ENCODE data around the gene PVALEF. TPM values are rescaled to one million over a fixed set of nuclear protein-coding genes. Genes with fewer than 3 reads are reported as not detected.

The PVALEF gene
- total RNA-seq, 2 donors from 2014 or later, result not detected

DNA sequence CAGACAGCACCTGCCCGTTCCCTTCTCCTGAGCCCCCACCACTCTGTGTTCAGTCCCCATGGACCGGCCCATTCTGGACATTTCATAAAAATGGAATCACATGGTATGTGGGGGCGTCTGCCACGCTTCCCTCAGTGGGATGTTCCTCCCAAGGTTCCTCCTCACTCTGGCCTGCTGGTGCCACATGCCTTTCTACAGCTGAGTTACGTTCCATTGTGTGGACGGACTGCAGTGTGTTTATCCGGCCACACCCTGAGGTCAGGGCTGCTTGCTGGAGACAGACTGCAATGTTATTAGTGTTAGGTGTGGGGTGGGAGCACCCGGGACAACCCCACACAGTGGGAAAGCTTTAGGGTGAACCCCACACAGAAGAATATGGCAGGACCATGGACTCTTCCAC, 6.6 kb downstream of the PVALEF start:
- intact Hi-C loops (cut with DNase I), result no loop called here
- DNase-seq (ENCODE audit: low spot score), result no peak

DNA sequence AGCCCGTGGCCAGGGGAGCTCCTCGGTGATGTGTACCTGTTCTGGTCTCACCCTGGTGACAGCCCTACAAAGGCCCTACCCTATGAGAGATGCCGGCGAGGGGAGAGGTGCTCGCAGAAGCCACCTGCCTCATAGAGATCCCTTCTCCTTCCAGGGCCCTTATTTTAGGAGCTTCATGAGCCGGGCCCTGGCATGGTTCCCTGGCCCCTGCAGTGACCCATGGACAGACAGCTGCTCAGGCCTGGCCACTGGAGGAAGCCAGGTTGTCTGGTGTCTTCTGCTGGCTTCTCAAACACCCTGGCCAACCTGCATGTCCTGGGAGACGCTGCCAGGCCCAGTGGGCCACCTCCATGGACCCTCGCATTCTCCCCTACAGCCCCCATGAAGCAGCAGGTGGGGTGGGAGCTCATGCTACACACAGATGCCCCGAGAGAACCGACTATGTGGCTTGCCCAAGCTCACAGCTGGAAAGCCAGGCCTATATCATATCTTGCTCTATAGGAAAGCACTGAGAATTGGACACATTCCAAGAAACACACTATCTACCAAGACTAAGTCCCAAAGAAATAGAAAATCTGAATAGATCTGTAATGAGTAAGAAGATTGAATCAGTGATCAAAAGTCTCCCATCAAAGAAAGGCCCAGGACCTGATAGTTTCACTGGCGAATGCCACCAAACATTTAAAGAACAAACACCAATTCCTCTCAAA, 7.9 kb downstream of the PVALEF start:
- no peak for DNase-seq (ENCODE audit: low spot score)
- intact Hi-C loops (cut with DNase I), result no loop called here

DNA sequence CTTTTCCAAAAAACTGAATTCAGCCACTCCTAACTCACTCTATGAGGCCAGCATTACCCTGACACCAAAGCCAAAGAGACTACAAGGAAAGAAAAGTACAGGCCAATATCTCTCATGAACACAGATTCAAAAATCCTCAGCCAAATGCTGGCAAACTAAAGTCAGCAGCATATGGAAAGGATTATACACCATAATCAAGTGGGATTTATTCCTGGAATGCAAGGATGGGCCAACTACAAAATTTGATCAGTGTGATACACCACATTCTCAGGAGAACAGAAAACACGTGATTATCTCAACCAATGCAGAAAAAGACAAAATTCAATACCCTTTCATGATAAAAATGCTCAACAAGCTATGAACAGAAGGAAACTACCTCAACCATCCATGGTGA, 8.5 kb downstream of the PVALEF start:
- DNase-seq (ENCODE audit: low spot score), result no peak
- intact Hi-C loops (cut with DNase I), result no loop called here

DNA sequence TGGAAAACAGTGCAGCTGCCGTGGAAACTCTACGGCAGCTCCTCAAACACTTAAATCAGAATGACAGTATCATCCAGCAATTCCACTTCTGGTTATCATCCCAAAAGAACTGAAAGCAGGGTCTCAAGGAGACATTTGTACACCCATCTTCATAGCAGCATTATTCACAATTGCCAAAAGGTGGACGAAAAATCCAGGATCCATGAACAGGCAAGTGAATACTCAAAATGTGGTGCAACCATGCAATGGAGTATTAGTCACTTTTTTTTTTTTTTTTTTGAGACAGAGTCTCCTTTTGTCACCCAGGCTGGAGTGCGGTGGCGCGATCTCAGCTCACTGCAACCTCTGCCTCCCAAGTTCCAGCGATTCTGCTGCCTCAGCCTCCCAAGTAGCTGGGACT, 11.4 kb downstream of the PVALEF start:
- intact Hi-C loops (cut with DNase I), result no loop called here

DNA sequence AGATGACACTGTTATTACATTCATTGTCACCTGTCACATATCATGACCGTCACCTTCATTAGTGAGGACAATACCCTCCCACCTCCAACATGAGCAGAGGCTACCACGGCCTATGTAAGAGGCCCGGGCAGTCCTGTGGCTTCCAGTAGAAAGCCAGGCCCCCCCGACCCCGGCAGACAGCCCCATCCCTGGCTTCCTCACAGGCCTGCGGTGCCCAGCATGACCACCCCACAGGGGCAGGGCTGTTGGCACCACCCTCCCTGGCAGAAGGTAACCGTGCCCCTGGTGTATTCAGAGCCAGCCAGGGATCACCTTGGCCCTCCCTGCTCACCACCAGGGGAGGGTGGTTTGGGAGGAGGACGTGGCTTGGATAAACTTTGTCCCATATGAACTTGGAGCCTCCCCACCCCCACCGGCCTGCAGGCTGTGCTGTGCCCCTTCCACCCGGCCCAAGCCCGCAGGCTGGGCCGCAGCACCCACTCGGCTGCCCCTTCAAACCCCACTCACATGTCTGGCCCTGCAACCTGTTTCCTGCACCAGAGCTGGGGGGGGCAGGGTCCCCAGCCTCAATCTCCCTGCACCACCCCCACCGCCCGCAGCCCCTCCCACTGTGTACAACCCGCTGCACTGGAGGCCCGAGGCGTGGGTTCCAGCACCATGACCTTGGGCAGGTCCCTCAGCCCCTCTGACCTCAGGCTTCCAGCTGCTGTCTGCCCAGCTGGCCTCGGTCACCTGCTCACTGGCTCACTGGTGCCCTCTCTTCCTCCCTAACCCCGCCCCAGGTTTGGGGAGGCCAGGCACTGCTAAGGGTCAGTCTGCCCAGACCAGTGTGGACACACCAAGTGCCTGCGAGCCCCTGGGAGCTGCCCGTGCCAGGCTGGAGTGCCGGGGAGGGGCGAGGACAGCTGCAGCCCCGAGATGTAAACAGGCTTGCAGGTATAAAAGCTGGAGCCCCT, 13.1 kb downstream of the PVALEF start:
- intact Hi-C loops (cut with DNase I), result no loop called here

More for the DNA sequence above, 11.4 kb downstream of the PVALEF start:
- DNase-seq (ENCODE audit: low spot score), result no peak

DNA sequence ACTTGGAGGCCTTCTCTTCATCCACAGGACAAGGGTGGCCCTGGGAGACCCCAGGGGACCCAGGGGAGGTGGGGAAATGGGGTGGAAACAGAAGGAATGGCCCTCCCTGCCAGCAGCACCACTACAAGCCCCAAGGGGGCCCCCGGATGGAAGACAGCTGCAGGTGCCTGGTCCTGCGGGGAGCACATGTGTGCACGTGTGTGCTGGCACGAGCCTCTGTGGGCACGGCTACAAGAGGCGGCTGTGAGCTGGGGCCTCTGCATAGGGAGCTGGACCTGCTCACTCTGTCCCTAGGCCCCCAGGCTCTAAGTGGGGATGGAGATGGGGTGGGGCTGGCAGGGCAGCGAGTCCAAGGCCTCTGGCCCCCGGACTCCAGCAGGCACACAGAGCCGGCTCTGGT, 13.9 kb downstream of the PVALEF start:
- DNase-seq (ENCODE audit: low spot score), result no peak
- intact Hi-C loops (cut with DNase I), result no loop called here

More for the DNA sequence above, 13.1 kb downstream of the PVALEF start:
- no peak for DNase-seq (ENCODE audit: low spot score)

DNA sequence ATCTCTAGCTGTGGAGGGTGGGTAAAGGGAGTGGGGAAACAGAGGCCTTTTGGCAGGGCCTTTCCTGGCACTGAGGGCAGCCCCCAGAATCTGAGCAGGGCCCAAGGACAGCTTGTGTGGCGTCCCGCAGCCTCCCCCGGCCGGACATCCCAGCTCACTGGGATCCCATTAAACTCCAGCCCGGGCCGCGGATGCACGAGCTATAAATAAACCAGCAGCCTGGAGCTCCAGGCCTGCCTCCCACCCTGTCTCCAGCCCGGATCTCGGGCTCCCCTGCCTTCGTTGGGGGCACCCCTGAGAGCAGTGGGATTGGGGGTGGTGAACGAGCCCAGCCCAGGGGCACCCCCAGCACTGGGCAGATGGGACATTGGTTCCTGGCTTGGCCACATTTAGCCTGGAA, 14.6 kb downstream of the PVALEF start:
- no peak for DNase-seq (ENCODE audit: low spot score)
- intact Hi-C loops (cut with DNase I), result no loop called here

DNA sequence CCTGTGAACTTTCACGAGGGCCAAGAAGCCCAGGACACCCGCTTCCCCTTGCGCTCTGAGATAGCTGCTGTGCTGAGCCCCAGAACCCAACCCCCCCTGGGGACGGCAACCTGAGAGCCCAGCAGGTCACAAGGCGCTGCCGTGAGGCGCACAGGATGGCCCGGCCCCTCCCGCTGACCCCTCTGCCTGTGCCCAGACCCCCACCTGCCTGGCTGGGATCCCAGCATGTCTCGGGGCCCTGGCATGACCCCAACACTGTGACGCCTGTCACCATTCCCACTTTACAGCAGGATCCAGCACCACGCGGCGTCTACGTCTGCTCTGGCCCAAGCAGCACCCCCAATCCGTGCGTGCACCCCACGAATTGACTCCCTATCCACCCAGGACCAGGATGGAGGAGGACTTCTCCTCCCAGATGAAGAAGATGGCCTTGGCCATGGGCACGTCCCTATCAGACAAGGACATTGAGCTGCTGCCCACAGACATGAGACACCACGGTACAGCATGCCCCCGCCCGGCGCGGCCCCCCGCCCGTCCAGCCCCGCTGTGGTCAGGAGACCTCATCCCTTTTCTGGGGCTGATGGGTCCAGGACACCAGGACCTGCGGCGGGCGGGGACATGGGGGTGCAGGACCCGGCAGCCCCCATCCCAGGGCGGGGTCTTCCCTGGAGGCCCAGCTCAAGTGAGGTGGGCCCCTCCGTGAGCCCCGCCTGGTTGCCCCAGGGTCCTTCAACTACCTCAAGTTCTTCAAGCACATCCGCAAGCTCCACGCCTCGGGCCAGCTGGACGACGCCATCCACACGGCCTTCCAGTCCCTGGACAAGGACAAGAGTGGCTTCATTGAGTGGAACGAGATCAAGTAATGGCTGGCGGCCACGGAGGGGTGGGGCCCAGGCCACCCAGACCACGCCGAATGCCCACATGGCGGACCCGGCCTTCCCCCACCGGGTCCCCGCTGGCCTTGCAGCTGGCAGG, 15.8 kb downstream of the PVALEF start:
- DNase-seq (ENCODE audit: low spot score), result no peak
- intact Hi-C loops (cut with DNase I), result no loop called here

DNA sequence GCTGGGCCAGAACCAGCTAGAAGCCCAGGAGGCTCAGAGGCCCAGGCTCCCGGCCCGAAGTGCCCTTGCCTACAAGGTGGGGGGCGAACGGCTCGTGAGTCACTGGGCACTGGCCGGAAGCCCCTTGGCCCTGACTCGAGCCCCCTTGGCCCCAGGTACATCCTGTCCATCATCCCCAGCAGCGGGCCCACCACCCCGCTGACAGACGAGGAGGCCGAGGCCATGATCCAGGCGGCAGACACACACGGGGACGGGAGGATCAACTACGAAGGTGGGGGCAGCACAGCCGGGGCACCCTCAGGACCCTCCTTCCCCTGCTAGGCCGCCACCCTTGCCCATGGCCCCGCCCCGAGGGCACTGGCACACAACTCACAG, 16.5 kb downstream of the PVALEF start:
- intact Hi-C loops (cut with DNase I), result no loop called here
- no peak for DNase-seq (ENCODE audit: low spot score)

DNA sequence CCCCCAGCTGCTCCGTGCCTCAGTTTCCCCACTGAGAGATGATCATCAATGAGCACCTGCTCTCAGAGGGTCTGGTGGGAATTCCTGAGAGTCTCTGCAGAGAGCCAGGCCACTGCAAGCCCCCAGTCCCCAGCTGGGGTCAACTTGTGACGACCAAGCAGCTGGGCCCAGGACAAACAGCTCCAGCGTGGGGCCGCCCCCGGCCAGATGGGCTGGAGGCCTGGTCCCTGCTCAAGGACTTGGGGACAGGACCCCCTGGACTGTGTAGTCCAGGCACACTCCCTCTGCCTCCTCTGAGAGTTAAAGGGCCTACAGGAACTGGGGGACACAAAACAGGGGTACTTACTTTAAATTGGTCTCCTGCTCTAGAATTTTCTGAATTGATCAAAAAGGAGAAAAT, 17.3 kb downstream of the PVALEF start:
- DNase-seq (ENCODE audit: low spot score), result no peak
- intact Hi-C loops (cut with DNase I), result no loop called here

DNA sequence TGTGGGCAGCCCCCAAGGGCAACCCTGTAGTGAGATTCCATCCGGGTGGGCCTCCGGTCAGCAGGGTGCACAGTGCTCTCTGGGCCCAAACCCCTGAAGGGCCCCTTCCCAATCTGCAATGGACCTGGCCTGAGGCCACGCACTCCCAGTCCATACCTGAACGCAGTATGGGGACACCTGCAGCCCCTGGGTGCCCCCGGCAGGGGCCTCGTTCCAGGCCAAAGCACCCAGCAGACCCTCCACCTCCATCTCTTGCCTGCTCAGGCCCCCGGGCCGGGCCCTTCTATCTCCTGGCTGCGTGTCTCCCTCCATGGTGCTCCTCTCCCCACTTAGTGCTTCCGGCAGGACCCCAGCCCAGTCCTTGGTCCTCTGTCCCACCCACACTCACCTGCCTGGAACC, 18.0 kb downstream of the PVALEF start:
- DNase-seq (ENCODE audit: low spot score), result no peak
- intact Hi-C loops (cut with DNase I), result no loop called here

DNA sequence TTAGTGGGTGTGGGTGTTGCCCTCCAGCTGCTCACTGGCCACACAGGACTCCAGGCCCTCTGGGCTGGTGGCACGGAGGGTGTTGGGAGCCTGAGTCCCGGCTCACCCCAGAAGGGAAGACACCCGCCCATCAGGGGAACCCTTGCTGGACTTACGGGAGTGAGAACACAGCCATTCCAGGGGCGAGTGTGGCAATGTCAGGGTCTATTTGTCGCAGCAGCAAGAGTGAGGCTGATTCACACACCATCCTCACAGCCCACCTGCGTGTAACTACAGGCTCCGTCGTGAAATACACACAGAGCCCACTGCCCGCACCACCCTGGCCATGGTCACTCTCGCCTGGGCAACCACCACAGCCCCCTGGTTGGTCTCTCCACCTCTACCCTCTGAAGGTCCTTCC, 18.5 kb downstream of the PVALEF start:
- intact Hi-C loops (cut with DNase I), result no loop called here
- no peak for DNase-seq (ENCODE audit: low spot score)

DNA sequence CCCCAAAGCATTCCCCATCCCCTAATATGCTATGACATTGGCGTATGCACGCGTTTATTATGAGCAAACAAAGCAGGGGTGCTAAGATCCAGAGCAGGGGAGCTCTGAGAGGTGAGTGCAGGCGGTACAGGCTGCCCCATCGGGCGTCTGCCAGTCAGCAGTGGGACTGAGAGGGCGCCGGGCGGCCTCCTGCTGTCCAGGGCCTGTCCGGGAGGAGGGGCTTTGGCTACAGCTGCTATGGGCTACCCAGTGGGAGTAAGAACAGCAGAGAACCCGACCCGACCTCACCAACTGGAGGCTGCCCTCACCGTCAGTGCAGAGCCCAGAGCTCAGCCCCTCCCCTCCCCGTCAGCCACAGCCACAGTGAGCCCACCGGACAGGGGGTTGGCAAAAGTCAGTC, 19.2 kb downstream of the PVALEF start:
- no peak for DNase-seq (ENCODE audit: low spot score)
- intact Hi-C loops (cut with DNase I), result no loop called here

DNA sequence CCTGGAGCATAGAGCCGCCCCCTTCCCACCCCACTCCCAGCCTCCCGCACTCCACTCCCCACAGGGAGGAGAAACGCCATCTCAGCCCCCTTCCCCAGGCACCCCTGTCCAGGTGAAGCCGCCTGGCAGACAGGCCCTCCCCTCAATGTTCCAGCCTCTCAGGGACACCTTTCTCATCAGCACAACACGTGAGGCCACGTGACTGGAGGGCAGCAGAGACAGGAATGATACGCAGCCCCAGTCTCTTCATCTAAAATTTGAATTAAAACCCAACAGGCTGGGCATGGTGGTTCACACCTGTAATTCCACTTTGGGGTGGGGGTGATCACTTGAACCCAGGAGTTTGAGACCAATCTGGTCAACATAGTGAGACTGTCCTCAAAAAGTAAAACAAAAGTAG, 20.9 kb downstream of the PVALEF start:
- DNase-seq (ENCODE audit: low spot score), result no peak

DNA sequence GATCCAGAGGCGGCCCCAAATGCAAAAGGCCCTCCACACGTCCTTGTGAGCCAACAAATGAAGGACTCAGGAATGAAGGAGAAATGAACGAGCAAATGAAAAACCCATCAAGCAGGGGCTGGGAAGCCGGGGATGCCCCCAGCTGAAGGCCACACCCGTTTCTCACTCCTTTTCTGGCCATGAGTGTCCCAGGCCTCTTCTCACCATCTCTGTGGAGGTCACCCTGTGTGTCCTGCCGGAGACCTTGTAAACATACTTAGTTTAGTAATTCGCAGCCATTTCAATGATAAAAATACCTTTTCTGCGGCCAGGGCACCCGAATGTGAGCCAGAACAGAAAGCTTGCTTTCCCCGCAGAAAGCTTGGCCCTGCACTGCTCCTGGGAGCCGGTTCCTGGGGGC, 21.8 kb downstream of the PVALEF start:
- DNase-seq (ENCODE audit: low spot score), result no peak
- intact Hi-C loops (cut with DNase I), result no loop called here

More for the DNA sequence above, 20.9 kb downstream of the PVALEF start:
- intact Hi-C loops (cut with DNase I), result no loop called here

DNA sequence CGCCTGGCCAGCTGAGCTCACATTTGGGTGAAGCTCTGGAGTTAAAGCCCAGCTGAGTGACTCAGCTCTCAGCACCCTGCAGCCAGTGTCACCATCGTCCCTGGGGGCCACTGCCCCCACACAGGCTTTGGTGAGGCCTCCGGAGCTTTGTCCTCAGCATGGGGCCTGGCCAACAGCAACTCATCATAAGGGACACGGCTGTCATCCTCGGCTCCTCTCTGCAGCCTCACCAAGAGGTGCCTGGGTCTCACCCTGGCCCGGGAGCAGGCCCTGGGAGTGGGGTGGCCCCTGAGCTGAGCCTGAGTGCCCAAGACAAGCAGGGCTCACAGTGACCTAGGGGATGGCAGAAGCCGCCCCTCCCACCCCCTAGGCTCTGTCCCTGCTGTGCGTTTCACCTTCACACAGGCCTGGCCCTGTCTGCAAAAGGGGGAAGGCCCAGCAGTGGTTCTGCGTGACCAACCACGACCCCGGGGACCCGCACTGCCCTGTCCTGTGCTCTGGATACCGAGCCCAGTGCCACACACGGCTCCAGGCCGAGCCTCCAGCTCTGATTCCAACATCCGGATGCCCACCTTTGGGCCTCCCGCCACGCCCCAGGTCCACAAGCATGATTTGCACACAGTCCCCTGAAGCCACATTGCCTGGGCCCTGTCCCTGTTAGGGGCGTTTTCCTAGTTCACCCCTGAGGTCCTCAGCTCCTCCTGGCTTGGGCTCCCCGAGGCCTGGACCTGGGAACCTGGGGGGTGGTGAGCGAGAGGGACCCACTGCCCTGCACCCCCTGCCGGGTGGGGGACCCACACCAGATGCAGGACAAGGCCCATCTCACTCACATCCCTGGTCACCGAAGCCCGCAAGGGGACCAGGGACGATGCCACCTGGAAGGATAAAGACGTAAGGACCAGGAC, 22.5 kb downstream of the PVALEF start:
- DNase-seq (ENCODE audit: low spot score), result no peak
- intact Hi-C loops (cut with DNase I), result no loop called here

DNA sequence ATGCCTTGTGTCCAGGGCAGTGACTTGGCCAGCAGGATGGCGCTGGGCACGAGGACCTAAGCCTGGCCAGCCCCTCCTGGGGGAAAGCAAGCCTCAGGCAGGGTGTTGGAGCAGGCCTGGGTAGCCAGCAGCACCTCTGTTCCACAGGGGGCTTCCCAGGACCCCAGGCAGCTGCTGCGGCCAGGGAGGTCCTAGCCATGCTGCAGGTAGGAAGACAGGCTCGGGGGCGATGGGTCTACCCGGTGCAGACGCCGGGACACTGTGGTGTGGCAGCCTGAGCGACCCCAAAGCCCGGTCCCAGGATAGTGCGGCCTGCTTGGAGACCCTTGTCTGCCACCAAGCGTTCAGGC, 23.2 kb downstream of the PVALEF start:
- intact Hi-C loops (cut with DNase I), result no loop called here

DNA sequence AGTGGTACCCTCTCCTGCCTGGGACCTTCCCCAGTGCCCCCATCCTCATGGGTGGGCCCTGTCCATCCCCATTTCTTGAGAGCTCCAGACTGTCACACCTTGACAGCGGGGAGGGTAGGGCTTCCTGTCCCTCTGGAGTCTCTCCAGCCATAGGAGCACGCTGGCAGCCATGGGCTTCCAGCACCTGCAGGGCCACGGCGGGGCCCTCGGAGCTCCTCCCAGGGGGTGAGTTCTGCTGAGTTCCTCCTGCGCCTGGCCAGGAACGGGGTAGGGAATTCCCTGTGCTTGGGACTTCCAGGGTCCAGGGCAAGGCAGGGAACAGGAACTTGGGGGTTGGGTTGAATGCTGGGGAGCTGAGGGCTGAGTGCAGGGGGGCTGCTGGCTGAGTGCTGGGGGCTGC, 23.7 kb downstream of the PVALEF start:
- no peak for DNase-seq (ENCODE audit: low spot score)

More for the DNA sequence above, 23.2 kb downstream of the PVALEF start:
- no peak for DNase-seq (ENCODE audit: low spot score)

More for the DNA sequence above, 23.7 kb downstream of the PVALEF start:
- intact Hi-C loops (cut with DNase I), result no loop called here
